ENCODE results near the gene METTL9. TPM values are rescaled to one million over a fixed set of nuclear protein-coding genes. Genes with fewer than 3 reads are reported as not detected.

METTL9 gene
- total and polyA plus RNA-seq, 9 donors, result 62.9 to 222 (median 87.0) TPM

DNA sequence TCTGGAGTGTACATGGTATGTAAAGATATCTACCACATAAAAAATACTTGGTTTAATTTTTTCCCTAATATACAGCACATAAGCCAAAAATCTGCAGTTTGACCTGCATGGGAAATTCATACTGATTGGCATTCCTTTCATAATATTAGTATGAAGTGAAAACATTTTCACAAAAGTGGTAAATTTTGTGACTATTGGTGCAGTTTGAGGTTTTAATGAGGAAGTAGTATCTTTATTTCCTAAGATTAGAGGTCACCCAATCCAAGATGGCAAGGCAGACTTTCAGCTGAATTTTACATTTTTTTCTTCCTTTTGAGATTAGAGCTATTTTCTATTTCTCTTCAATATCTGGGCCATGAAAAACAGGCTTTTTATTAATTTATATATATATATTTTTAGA lies 21.2 kb downstream of the METTL9 start:
- Histone ChIP-seq H3K27ac (no peak overlapping the region), H3K27me3 (no peaks in the 10 kb centered on the region), H3K9me3 (no peaks in the 10 kb centered on the region), H3K4me3 (no peak overlapping the region), H3K4me1 (ENCODE audit: insufficient read depth) (no peaks in the 10 kb centered on the region), H3K36me3 (no peaks in the 10 kb centered on the region)
- intact Hi-C loops (cut with DNase I), result no loop called here
- no peak for TF ChIP-seq EP300 (IDR thresholded peaks at IDR 0.05)
- TF ChIP-seq POLR2A (IDR thresholded peaks at IDR 0.05), result no peak
- no peak for TF ChIP-seq CTCF (IDR thresholded peaks at IDR 0.05)
- DNase-seq, result no peak

- Histone ChIP-seq H3K4me3 (no peak overlapping the region), H3K27me3 (no peaks in the 10 kb centered on the region), H3K27ac (no peak overlapping the region), H3K4me1 (ENCODE audit: insufficient read depth) (no peaks in the 10 kb centered on the region), H3K36me3 (no peaks in the 10 kb centered on the region), H3K9me3 (no peaks in the 10 kb centered on the region)
- 98 to 100% (median 99%) methylated on average over 1 of the region's 1 CpG for WGBS, 3 donors
- DNase-seq, result no peak
- intact Hi-C loops (cut with DNase I), result no loop called here
- no peak for TF ChIP-seq EP300 (IDR thresholded peaks at IDR 0.05)
- TF ChIP-seq CTCF (IDR thresholded peaks at IDR 0.05), result no peak
- TF ChIP-seq POLR2A (IDR thresholded peaks at IDR 0.05), result no peak
Measured at GRCh38 chr16:21622545-21622944, 23.2 kb downstream of the METTL9 start.

DNA sequence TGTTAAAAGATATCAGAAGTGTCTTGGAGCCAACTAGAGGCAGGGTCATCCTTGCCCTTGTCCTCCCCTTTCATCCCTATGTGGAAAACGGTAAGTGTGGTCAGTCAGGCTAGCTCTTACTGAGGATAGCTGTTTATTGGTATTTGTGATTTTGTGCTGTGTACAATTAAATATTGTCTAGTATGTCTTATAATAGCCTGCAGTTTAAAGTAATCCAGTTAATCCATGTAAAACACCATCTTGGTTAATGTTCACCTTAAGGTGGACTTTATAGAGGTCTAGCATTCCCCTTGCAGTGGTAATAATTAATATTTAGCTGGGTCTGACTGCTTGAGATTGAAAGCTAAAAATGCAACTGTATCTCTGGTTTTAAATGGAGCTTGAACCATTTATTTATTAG lies 25.6 kb downstream of the METTL9 start:
- no peak overlapping the region for H3K27ac ChIP-seq
- no peaks in the 10 kb centered on the region for H3K27me3 ChIP-seq
- no peaks in the 10 kb centered on the region for H3K36me3 ChIP-seq
- H3K9me3 ChIP-seq, result no peaks in the 10 kb centered on the region
- no peak overlapping the region for H3K4me3 ChIP-seq
- 71 to 80% (median 71%) methylated on average over 1 of the region's 1 CpG for WGBS, 3 donors
- intact Hi-C loops (cut with DNase I), result no loop called here
- no peak for TF ChIP-seq CTCF (IDR thresholded peaks at IDR 0.05)
- no peak for TF ChIP-seq EP300 (IDR thresholded peaks at IDR 0.05)
- no peak for TF ChIP-seq POLR2A (IDR thresholded peaks at IDR 0.05)
- H3K4me1 ChIP-seq (ENCODE audit: insufficient read depth), result no peaks in the 10 kb centered on the region
- no peak for DNase-seq

- Histone ChIP-seq H3K27ac (no peak overlapping the region), H3K27me3 (no peaks in the 10 kb centered on the region), H3K4me3 (no peak overlapping the region), H3K4me1 (ENCODE audit: insufficient read depth) (no peaks in the 10 kb centered on the region), H3K9me3 (no peaks in the 10 kb centered on the region), H3K36me3 (no peaks in the 10 kb centered on the region)
- DNase-seq, result no peak
- no peak for TF ChIP-seq CTCF (IDR thresholded peaks at IDR 0.05)
- no peak for TF ChIP-seq POLR2A (IDR thresholded peaks at IDR 0.05)
- TF ChIP-seq EP300 (IDR thresholded peaks at IDR 0.05), result no peak
- WGBS, 3 donors, result 58 to 66% (median 63%) methylated on average over 6 of the region's 6 CpGs
- intact Hi-C loops (cut with DNase I), result no loop called here
Measured at GRCh38 chr16:21626659-21627277, 27.4 kb downstream of the METTL9 start.

All from ovary (tissue), 9 donors.